ENCODE results near the gene COBL. TPM values are rescaled to one million over a fixed set of nuclear protein-coding genes. Genes with fewer than 3 reads are reported as not detected.

Gene COBL
- total and polyA plus RNA-seq, 2 of the 8 experiments (the other 6 are each of a cell fraction or from before 2014, with no cell fraction given): 13.8 to 40.4 TPM

DNA sequence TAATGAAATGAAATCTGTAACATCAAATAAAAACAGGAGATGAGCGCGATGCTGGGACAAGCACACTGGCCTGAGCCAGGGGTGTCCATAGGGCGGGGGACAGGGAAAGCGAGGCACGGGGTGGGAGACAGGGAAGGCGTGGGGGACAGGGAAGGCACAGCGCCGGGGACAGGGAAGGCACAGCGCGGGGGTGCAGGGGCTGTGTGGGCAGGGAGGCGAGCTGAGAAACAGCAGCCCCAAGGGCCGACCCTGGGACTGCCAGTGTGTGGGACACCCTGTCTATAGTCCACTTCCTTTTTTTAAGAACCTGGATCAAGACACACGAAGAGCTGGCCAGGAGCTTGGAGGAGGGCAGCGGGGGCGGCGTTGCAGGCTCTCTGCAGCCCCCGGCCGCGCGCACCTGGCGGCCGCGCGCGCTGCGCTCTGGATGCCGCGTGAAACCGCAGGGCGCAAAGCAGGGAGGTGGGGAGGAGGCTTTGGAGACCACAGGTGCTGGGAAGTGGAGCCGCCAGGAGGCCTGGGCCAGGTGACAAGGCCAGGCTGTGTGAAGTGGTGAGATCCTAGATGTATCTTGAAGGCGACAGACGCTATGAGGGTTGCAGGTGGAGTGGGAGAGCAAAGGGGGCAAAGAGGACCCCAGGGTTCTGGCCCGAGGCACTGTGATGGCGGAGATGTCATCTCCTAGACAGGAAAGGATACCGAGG, 157.7 kb downstream of the COBL start (continued):
- TF ChIP-seq, protein P1, sequence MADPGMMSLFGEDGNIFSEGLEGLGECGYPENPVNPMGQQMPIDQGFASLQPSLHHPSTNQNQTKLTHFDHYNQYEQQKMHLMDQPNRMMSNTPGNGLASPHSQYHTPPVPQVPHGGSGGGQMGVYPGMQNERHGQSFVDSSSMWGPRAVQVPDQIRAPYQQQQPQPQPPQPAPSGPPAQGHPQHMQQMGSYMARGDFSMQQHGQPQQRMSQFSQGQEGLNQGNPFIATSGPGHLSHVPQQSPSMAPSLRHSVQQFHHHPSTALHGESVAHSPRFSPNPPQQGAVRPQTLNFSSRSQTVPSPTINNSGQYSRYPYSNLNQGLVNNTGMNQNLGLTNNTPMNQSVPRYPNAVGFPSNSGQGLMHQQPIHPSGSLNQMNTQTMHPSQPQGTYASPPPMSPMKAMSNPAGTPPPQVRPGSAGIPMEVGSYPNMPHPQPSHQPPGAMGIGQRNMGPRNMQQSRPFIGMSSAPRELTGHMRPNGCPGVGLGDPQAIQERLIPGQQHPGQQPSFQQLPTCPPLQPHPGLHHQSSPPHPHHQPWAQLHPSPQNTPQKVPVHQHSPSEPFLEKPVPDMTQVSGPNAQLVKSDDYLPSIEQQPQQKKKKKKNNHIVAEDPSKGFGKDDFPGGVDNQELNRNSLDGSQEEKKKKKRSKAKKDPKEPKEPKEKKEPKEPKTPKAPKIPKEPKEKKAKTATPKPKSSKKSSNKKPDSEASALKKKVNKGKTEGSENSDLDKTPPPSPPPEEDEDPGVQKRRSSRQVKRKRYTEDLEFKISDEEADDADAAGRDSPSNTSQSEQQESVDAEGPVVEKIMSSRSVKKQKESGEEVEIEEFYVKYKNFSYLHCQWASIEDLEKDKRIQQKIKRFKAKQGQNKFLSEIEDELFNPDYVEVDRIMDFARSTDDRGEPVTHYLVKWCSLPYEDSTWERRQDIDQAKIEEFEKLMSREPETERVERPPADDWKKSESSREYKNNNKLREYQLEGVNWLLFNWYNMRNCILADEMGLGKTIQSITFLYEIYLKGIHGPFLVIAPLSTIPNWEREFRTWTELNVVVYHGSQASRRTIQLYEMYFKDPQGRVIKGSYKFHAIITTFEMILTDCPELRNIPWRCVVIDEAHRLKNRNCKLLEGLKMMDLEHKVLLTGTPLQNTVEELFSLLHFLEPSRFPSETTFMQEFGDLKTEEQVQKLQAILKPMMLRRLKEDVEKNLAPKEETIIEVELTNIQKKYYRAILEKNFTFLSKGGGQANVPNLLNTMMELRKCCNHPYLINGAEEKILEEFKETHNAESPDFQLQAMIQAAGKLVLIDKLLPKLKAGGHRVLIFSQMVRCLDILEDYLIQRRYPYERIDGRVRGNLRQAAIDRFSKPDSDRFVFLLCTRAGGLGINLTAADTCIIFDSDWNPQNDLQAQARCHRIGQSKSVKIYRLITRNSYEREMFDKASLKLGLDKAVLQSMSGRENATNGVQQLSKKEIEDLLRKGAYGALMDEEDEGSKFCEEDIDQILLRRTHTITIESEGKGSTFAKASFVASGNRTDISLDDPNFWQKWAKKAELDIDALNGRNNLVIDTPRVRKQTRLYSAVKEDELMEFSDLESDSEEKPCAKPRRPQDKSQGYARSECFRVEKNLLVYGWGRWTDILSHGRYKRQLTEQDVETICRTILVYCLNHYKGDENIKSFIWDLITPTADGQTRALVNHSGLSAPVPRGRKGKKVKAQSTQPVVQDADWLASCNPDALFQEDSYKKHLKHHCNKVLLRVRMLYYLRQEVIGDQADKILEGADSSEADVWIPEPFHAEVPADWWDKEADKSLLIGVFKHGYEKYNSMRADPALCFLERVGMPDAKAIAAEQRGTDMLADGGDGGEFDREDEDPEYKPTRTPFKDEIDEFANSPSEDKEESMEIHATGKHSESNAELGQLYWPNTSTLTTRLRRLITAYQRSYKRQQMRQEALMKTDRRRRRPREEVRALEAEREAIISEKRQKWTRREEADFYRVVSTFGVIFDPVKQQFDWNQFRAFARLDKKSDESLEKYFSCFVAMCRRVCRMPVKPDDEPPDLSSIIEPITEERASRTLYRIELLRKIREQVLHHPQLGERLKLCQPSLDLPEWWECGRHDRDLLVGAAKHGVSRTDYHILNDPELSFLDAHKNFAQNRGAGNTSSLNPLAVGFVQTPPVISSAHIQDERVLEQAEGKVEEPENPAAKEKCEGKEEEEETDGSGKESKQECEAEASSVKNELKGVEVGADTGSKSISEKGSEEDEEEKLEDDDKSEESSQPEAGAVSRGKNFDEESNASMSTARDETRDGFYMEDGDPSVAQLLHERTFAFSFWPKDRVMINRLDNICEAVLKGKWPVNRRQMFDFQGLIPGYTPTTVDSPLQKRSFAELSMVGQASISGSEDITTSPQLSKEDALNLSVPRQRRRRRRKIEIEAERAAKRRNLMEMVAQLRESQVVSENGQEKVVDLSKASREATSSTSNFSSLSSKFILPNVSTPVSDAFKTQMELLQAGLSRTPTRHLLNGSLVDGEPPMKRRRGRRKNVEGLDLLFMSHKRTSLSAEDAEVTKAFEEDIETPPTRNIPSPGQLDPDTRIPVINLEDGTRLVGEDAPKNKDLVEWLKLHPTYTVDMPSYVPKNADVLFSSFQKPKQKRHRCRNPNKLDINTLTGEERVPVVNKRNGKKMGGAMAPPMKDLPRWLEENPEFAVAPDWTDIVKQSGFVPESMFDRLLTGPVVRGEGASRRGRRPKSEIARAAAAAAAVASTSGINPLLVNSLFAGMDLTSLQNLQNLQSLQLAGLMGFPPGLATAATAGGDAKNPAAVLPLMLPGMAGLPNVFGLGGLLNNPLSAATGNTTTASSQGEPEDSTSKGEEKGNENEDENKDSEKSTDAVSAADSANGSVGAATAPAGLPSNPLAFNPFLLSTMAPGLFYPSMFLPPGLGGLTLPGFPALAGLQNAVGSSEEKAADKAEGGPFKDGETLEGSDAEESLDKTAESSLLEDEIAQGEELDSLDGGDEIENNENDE (IDR thresholded peaks at IDR 0.05; ENCODE audit: insufficient replicate concordance, low read length): no peak
- TF ChIP-seq CBX5 (IDR thresholded peaks at IDR 0.05; ENCODE audit: low read depth, low read length) (no peak), TCF12 (IDR thresholded peaks at IDR 0.05; ENCODE audit: low read depth, low read length) (no peak), EP300 (IDR thresholded peaks at IDR 0.05; ENCODE audit: borderline replicate concordance in 1 of 2, low read depth in 2 of 2, low read length in 2 of 2) (no peak), BACH1 (IDR thresholded peaks at IDR 0.05; ENCODE audit: low read length) (no peak), KDM5A (IDR thresholded peaks at IDR 0.05; ENCODE audit: low read length) (no peak)
